VCaP (cell line): Measurements from ENCODE around the gene PLCG2.

Source experiments
- H3K27ac ChIP-seq: fragments of 450-650 bp; 2 replicates; pipeline ENCODE4 v1.5.1; 2017
- TF ChIP-seq, protein P1 (sequence below): fragments of 450-650 bp; conservative IDR thresholded peaks from 2 replicates; pipeline ENCODE4 v1.5.1; 2017; ENCODE audit warnings: mild to moderate bottlenecking, moderate library complexity

PLCG2 gene

GRCh38 chr16:81770008-81770407 lies 9.1 kb upstream of the PLCG2 start:
- TF ChIP-seq, protein P1, sequence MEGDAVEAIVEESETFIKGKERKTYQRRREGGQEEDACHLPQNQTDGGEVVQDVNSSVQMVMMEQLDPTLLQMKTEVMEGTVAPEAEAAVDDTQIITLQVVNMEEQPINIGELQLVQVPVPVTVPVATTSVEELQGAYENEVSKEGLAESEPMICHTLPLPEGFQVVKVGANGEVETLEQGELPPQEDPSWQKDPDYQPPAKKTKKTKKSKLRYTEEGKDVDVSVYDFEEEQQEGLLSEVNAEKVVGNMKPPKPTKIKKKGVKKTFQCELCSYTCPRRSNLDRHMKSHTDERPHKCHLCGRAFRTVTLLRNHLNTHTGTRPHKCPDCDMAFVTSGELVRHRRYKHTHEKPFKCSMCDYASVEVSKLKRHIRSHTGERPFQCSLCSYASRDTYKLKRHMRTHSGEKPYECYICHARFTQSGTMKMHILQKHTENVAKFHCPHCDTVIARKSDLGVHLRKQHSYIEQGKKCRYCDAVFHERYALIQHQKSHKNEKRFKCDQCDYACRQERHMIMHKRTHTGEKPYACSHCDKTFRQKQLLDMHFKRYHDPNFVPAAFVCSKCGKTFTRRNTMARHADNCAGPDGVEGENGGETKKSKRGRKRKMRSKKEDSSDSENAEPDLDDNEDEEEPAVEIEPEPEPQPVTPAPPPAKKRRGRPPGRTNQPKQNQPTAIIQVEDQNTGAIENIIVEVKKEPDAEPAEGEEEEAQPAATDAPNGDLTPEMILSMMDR = no peak
- no peak overlapping the region for H3K27ac ChIP-seq

DNA sequence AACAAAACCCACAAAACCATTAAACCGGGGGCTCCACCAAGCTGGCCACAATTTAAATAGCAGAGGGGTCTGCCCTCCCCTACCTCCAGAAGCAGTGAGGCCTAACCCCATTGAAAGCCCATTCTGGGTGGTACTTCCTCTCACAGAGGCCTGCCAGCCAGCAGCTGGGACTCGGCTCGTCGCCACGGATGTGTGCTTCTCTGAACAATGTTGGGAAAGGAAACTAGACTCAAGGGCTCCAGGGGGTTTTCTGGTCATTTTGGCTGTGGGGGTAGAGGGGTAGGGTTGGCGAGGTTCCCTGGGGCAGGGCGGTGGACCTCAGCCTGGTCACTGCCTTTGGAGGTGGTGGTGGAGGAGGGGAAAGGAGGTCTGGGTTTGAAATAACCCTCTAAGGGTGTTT lies 4.7 kb upstream of the PLCG2 start:
- TF ChIP-seq, protein P1 = no peak
- H3K27ac ChIP-seq = no peak overlapping the region

DNA sequence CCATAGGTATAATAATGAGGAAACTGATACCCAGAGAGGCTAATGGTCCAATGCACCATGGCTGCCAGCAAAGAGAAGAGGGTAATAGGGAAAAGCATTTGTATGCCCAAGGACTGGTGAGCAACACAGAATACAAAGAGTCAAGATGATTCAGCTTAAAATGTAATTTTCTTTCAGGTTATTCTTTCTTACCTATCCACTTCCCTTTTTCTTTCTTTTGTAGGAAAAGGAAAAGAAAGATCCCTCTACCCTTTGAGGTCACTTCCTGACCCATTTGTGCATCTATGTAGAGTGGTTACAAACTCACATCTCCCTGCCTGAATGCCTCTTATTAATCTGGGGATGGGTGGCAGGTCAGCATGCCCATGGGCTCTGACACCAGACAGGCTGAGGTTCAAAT lies 3.5 kb upstream of the PLCG2 start:
- no peak overlapping the region for H3K27ac ChIP-seq
- TF ChIP-seq, protein P1 = no peak

- TF ChIP-seq, protein P1 = no peak
- no peak overlapping the region for H3K27ac ChIP-seq
Observed at GRCh38 chr16:81778231-81778630, 860 bp upstream of the PLCG2 start.

DNA sequence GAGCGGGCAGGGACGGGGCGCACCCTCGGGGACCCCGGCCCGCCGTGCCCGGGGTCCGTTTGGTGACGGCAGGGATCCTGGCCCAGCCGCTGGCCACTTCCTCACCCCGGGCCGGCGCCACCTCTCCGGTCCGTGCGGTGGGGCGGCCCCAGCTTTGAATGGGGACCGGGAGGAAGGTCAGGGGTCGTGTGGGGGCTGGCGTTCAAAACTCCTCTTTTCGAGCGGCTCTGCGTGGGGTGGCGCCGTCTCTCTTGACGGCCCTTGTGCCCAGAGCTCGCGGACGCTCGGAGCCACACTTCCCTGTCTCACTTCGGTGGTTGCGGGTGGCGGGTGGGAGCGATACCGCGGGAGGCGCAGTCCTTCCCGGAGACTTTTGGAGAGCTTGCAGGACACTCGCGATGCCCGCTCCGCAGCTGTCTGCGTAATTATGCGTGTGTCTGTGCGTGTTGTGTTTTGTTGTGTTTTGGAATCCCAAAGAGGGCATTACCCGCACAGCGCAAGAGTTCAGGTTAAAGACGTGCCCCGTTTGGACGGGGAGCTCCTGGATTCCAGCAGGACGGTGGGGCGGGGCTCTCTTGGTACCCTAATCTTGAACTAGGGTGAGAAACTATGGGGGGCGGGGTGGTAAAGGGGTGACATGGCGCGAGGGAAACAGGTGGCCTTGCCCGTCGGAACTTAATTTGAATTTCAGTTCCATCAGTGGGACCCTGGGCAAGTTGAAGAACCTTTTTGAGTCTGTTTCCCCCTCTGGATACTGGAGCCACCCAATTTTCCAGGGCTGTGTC lies 637 bp downstream of the PLCG2 start:
- H3K27ac ChIP-seq = no peak overlapping the region
- TF ChIP-seq, protein P1 = no peak

DNA sequence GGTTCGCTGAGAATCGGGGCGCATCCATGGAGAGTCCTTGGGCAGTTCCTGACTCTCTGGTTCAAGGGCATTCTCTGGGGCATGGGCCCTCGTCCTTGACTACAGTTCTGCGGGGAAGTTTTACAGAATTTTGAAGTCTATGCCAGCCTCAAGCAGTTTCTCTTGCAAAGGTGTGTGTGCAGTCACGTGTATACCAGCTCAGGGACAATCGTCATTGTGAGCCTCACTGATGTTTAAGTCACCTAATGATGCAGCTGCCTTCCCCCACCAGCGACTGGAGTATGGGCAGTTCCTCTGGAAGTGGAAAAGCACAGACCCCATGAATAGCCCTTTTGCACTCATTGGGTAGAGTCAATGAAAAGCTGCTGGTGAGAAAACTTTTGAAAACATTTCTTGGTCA lies 1.3 kb downstream of the PLCG2 start:
- TF ChIP-seq, protein P1 = no peak
- H3K27ac ChIP-seq = no peak overlapping the region

DNA sequence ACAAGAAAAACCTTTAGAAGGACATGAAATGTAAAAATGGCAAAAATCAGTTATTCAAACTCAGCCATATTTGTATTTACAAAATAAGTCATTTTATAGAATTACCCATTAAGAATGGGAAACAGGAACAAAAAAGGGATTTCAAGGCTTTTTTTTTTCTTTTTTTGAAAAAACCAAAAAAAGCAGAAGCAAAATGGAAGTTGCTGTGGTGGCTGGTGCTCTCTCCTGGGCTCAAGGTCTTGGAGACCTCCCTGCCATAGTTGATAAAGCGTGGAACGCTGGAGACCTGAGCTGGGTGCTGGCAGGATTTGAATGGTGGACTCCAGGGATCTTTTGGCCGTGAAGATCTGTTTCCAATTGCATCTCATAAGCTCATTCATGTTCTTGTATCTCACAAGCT lies 3.1 kb downstream of the PLCG2 start:
- TF ChIP-seq, protein P1 = no peak
- H3K27ac ChIP-seq = no peak overlapping the region
